NAMALWA (cell line): ENCODE measurements around the gene KRTAP10-11.
"Not testable (repeated sequence)": the region's sequence is repeated elsewhere in the genome, so short reads cannot be mapped to it uniquely, and the experiment has no call there.

Experiments
- DNase-seq: peaks from one replicate; pipeline ENCODE4 v3.0.0-alpha.2; 2015; ENCODE audit warnings: low spot score

The KRTAP10-11 gene

DNA sequence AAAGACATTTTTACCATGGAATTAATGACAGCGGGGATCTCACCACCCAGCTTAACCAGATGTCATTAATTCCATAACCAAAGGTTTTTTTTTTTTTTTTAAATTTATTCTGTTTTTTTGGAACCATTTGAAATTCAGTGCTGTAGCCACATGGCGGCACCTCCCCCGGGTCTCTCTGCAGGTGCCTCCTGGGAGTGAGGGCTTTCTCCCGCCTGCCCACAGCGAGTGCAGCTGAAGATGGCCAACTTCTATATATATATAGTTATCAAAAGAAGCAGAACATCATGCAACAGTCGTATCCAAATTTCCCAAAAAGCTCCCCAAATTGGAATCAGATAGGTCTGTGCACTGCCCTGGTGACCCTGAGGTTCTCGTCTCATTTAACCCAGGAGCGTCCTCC, 30.7 kb upstream of the KRTAP10-11 start:
- DNase-seq, result no peak

DNA sequence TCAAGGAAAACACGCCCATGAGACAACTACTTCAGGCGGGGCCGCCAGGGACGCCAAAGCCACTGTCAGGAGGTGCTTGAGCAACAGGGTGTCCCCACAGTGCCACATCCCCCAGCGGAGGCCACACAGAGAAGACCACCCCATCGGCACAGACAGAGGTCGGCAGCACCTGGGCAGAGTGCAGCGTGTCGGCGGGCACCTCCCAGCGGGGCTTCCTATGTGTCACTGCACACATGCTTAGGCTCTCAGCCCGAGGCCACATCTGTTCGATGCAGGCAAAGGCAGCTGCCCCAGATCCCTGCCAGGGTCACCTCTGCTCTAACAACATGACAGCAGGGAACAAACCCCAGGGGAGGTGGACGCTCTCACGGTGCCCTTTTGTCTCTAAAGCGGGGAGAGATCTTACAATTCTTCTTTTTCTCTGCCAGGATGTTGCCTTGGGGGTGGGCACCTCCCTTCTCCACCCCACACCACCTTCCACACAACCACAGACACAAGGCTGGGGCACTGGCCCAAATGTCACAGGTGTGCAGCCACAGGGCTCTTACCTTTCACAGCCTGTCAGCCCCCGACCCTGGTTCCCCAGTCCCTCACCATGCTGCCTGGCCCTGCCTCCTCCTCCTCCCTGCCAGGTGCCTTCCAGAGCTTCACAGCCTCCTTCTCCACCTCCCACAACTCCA, 30.2 kb upstream of the KRTAP10-11 start:
- DNase-seq, result no peak

DNA sequence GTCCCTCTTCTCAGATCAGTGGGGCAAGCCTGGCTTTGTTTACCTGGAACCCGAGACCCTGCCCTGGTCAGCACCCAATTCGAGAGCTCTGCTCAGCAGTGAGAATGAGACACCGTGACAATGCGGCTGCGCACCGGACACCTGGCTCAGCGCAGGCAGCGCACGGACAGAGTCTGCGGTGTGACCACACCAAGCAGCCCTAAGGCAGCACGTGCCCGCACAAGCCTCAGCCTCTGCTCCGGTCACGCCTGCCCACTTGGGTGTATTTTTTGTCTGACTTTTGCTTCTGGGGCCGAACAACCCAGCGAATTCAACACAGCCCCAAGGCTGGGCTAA, 29.7 kb upstream of the KRTAP10-11 start:
- no peak for DNase-seq

DNA sequence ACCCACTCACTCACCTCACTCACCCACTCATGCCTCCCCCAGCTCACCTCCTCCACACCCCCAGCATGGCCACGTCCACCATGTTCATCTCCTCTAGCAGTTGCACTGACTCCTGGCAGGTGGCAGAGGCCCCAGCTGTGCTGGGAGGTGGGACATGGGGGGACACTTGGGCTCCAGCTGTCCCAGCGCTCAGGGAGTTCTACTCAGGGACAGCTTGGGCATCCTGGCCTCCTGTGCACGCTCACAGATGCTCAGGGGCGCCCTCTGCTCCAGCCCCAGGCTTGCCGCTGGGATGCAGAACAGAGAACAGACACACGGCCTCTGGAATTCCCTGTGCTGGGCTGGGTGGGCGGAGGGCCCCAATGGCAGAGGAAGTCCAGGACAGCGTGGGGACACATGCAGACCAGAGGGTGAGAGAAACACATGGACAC, 29.1 kb upstream of the KRTAP10-11 start:
- no peak for DNase-seq

DNA sequence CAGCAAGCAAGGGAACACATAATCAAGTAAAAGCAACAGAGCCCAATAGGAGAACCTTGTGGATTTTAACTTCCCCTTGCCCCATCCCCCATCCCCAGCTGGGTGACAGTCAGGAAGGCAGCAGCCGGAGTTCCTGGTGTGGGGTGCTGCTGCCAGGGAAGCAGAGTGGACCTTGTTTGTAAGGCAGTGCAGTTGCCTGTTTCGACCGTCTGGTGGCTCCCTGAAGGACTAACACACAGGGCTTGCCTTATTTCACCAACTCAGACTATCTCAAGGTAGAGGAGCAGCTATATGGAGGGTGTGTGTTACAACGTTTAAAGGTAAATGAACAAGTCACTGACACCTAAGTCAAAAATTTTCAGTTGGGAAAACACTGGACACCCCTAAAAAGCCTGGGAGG, 27.7 kb upstream of the KRTAP10-11 start:
- no peak for DNase-seq

DNA sequence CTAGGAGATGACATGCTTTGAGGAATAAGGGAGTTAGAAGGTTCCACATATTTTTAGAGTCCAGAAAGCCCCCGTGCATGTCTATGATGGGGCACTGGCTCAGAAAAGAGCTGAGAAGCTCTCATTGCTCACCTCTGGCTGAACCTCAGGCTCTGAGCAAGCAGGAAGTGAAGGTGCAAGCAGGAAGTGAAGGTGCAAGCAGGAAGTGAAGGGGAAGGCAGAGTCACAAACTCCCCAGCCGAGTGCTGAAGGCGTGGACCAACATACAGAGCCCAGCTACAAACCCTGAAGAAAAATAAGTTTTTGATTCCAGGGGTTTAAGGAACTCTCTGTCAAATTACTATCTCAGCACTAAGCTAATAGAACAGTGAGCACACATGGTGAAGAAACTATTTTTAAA, 27.3 kb upstream of the KRTAP10-11 start:
- DNase-seq, result no peak

DNA sequence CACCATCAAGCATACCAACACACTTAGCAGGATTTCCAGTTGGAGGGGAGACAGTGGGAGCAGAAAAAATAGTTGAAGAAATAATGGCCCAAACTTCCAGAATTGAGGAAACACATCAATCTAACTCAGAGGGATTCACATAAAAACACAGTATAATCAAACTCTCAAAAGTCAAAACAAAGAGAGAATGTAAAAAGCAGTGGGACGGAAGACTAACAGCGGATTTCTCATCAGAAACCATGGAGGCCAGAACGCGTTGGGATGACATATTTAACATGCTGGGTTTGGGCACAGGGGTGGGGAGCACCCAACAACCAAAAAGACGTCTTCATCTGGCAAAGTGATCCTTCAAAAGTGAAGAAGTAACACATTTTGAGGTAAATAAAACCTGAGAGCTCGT, 26.3 kb upstream of the KRTAP10-11 start:
- no peak for DNase-seq

DNA sequence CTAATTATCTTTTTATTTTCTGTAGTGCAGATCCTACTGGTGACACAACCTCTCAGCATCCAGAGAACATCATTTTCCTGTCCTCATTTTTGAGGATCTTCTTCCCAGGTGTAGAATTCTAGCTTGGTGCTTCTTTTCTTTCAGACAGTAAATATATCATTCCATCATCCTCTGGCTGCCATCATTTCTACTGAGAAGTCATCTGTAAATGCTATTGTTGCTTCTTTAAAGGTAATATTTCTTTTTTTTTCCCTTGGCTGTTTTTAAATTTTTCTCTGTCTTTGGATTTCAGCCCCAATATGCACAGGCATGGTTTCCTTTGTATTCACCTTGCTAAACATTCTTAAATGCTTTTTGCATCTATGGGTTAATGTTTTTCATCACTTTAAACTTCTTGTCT, 22.6 kb upstream of the KRTAP10-11 start:
- DNase-seq, result no peak

DNA sequence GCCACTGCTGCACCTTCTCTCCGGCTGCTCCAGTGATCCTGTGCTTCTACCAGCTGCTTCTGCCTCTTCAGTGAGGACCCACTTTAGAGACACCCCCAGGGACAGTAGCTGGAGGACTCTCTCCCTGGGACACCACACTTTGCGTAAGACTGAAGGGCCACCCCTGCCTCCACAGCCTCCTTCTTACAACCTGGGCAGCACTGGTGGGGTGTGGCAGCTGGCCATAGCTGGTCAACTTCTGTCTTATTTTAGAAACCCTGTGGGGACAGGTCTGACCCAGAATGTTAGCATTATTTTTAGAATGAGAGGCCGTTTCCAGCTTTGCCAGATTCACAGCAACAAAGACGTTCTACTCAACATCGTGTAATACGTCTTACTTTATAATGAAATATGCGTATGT, 20.5 kb upstream of the KRTAP10-11 start:
- DNase-seq, result no peak

DNA sequence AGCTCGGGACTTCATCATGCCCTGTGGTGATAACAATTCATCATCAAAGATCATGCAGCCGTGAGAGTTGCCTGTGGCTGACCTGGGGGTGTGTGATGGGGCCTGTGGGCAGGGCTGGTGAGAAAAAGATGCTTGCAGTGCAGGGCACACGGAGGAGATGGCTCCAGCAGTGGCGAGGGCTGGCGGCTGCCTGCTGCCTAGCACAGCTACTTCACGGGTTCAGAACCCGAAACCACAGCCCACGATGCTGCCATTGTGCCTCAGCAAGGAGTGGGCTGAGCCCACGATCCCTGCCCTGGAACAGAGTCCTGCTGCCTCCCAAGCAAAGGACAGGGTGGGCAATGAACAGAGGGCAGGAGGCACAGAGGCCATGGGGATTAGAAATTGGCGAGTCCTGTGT, 20.0 kb upstream of the KRTAP10-11 start:
- DNase-seq, result no peak

DNA sequence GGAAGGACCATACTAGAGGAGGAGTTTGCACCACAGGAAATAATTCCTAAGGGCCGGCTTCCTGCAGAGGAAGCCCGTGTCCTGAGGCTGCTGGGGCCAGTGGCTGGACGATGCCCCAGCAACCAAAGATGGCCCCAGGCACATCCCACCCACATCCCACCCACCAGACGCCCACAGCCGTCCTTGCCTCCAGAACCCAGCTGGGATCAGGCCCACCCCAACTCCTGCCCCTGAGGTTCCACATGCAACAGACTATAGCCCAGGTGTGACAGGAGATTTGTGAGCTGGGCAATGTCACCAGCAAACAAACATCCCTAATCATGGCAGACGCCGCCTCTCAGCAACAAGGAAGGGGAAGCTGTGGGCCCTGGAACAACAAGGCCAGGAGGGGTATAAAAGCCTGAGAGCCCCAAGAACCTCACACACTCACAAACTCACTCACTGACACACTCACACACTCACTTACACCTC, 19.5 kb upstream of the KRTAP10-11 start, which contains the start of gene KRTAP10-9:
Gene KRTAP10-9 (plus strand): TSS at position 421 of the 471 bp plus-strand sequence. CDS start 79 bp downstream, outside the sequence.
- DNase-seq, result no peak

DNA sequence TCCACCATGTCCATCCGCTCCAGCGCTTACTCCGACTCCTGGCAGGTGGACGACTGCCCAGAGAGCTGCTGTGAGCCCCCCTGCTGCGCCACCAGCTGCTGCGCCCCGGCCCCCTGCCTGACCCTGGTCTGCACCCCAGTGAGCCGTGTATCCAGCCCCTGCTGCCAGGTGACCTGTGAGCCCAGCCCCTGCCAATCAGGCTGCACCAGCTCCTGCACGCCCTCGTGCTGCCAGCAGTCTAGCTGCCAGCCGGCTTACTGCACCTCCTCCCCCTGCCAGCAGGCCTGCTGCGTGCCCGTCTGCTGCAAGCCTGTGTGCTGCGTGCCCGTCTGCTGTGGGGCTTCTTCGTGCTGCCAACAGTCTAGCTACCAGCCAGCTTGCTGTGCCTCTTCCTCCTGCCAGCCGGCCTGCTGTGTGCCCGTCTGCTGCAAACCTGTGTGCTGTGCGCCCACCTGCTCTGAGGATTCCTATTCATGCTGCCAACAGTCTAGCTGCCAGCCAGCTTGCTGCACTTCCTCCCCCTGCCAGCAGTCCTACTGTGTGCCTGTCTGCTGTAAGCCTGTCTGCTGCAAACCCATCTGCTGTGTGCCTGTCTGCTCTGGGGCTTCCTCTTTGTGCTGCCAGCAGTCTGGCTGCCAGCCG, 18.9 kb upstream of the KRTAP10-11 start:
- DNase-seq, result not testable (repeated sequence)

DNA sequence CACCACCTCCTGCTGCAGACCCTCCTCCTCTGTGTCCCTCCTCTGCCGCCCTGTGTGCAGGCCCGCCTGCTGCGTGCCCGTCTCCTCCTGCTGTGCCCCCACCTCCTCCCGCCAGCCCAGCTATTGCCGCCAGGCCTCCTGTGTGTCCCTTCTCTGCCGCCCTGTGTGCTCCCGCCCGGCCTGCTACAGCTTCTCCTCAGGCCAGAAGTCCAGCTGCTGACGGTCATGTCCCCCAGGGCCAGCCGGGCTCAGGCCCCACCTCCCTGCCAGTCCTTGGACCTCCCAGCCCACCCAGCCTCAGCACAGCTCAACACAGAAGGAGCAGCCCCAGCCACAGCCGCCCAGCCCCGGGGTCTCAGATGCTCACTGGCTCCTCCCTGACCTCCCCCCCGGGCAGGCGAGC, 18.4 kb upstream of the KRTAP10-11 start:
- DNase-seq, result not testable (repeated sequence)

DNA sequence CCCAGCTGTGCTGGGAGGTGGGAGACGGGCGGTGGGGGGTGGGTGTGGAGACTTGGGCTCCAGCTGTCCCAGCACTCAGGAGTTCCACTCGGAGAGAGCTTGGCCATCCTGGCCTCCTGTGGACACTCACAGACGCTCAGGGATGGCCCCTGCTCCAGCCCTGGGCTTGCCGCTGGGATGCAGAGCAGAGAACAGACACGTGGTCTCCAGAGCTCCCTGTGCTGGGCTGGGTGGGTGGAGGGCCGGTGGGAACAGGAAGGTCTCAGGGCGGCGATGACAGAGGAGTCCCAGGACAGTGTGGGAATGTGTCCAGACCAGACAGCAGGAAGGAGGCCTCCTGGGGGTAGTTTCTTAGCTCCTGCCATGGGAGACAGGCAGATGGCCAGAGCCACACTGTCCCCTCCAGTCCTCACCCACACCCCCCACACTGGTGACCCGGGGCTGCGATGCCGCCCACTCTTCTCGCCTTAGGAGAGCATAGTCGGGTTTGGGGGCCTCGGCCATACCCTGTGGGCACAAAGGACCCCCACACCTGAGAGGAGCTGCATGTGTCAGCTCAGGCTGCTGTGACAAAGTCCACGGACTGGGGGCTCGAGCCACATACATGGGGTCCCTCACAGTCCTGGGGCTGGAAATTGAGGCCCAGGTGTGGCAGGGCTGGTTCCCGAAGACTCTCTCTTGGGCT, 17.4 kb upstream of the KRTAP10-11 start:
- DNase-seq, result no peak

DNA sequence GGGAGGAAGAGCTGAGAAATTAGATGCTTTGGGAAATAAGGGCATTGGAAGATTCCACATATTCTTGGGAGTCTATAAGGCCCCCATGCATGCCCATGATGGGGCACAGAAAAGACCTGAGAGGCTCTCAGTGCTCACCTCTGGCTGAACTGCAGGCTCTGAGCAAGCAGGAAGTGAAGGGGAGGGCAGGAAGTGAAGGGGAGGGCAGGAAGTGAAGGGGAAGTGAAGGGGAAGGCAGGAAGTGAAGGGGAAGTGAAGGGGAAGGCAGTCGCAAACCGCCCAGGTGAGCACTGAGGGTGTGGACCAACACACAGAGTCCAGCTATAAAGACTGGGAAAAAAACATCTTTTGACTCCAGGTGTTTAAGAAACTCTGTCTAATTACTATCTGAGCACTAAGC, 15.8 kb upstream of the KRTAP10-11 start:
- no peak for DNase-seq

DNA sequence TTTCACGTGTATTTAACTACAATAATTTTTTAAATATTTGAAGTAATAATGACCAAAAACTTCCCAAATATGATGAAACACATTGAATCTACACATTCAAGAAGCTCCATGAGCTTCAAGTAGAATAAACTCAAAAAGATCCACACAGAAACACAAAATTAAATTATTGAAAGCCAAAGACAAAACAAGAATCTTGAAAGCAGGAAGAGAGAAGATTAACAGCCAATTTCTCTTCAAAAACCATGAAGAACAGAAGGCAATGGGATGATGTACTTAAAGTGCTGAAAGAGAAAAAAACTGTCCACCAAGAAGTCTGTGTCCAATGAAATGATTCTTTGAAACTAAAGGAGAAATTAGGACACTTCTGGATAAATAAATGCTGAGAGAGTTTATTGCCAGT, 14.1 kb upstream of the KRTAP10-11 start:
- no peak for DNase-seq

DNA sequence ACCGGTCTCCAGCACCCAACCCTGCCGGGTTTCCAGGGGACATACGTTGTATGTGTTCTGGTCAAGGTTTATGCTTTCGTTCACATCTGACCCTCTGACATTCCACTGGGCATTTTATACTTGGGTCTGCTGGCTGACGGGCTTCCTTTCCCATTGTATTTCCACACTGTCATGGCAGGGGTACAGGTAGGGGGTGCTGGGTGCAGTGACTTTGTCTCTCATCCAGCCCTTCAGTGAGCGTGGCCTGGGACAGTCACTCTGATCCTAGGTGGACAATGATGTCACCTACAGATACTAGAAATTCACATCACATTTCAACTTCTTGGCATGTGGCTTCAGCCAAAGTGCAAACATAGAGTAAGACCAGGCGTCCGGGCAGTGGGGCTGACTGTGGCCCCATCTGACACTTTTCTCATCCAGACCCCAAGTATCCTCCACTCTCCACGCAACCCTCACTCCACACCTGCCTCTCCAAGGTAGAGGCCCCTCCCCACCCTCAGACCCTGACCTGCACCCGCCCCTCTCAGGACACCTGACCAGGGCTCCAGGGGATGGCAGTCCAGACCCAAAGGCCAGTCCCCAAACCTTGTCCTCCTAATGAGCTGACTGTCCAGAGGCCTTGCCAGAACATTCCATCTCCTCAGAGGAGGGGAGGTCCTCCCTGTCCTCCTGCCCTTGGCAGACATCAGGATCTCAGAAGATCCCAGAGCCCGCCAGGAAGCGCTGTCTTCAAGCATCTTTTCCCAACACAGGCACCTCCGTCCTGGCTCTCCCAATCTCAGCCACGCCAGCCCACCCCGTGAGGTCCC, 9.8 kb upstream of the KRTAP10-11 start:
- DNase-seq, result no peak

DNA sequence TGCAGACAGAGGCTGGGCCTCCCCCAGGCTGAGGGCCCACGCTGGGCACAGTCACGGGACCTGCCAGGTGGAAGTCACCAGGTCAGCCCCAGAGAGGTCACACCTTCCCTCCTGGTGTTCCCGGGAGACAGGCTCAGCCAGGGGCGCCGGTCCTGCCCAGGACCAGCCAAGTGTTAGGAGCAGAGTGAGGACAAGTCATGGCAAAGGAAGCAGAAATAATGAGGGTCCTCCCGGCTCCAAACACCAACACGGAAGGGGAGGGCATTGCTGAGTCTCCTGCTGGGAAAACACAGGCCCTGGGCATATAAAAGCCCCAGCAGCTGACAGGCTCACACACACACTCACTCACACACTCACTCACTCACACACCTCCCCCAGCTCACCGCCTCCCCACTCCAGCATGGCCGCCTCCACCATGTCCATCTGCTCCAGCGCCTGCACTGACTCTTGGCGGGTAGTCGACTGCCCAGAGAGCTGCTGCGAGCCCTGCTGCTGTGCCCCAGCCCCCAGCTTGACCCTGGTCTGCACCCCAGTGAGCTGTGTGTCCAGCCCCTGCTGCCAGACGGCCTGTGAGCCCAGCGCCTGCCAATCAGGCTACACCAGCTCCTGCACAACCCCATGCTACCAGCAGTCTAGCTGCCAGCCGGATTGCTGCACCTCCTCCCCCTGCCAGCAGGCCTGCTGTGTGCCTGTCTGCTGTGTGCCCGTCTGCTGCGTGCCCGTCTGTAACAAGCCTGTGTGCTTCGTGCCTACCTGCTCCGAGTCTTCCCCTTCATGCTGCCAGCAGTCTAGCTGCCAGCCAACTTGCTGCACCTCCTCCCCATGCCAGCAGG, 9.0 kb upstream of the KRTAP10-11 start, which contains the start of gene KRTAP10-10:
Gene KRTAP10-10 (plus strand): TSS at position 339 of the 833 bp plus-strand sequence. CDS start 62 bp downstream, at position 401.
- DNase-seq, result no peak

DNA sequence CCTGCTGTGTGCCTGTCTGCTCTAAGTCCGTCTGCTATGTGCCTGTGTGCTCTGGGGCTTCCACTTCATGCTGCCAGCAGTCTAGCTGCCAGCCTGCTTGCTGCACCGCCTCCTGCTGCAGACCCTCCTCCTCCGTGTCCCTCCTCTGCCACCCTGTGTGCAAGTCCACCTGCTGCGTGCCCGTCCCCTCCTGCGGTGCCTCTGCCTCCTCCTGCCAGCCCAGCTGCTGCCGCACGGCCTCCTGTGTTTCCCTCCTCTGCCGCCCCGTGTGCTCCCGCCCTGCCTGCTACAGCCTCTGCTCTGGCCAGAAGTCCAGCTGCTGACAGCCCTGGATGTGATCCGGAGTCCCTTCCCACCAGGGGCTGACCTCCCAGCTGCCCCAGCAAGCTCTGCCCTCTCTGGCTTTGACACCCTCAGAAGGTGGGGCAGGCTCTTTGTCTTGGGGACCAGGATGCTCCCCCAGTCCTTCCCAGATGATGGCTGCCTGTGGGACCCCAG, 8.3 kb upstream of the KRTAP10-11 start:
- DNase-seq, result not testable (repeated sequence)

DNA sequence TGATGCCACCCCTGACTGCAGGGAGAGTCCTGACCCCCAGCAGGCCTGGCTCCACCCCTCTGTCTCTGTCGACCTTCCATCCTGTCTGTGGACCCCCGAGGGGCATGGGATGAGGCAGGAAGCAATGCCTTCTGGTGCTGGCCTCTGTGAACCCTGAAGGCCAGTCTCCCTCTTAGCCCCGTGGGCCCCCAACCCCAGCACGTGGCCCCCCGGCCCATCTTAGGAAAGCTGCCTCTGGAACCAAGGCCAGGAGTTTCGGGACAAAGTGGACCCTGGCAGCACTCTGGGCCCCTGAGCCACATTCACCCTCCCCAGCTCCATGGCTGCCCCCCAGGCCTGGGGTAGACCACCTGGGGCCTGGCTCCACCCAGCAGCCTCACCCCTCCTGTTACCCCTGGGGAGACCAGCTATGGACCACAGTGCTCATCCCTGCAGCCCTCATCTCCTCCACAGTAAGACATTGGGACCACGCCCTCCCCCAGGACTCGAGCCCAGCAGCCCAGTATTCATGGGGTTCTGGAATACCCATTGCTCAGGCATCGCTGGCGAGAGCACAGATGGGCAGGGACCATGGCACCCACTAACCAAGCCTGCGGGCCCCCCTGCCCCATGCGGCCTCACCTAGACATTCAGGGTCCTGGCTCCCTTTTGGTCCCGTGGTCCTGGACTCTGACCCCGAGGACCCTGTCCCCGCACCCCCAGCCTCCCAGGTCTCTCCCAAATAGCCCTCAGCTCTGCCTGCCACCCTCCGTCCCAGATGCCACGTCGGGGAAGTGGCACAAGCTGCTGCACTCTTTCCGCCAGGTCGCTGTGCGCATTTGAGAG, 7.5 kb upstream of the KRTAP10-11 start:
- DNase-seq, result not testable (repeated sequence)
